GM12878 (cell line): ENCODE data around the gene SCEL. TPM values are rescaled to one million over a fixed set of nuclear protein-coding genes. Genes with fewer than 3 reads are reported as not detected.

ENCODE experiments used
- ATF7 ChIP-seq: fragments of 450-650 bp; IDR thresholded peaks from 2 replicates; pipeline ENCODE4 v1.6.1; 2016; ENCODE audit warnings: low read depth, mild to moderate bottlenecking
- BCL11A ChIP-seq: IDR thresholded peaks from 2 replicates; pipeline ENCODE4 v1.6.1; 2011; ENCODE audit warnings: low read depth, low read length
- CEBPZ ChIP-seq: fragments of 150-350 bp; IDR thresholded peaks from 2 replicates; pipeline ENCODE4 v1.6.1; 2016; ENCODE audit warnings: low read depth, low read length
- CHD1 ChIP-seq: IDR thresholded peaks from 2 replicates; pipeline ENCODE4 v1.6.1; 2012; ENCODE audit warnings: low read depth, low read length, improper control_type of control experiment
- CREB1 ChIP-seq: IDR thresholded peaks from 2 replicates; pipeline ENCODE4 v1.6.1; 2012; ENCODE audit warnings: low read depth, mild to moderate bottlenecking, inconsistent platforms
- DPF2 ChIP-seq: fragments of 450-650 bp; IDR thresholded peaks from 2 replicates; pipeline ENCODE4 v1.6.1; 2017; ENCODE audit warnings: mild to moderate bottlenecking
- FOS ChIP-seq: IDR thresholded peaks from 3 replicates; pipeline ENCODE4 v1.6.1; 2011; ENCODE audit warnings: borderline replicate concordance; ENCODE audit not compliant: insufficient read length; ENCODE audit errors: extremely low read depth
- GATAD2B ChIP-seq: fragments of 450-650 bp; conservative IDR thresholded peaks from 2 replicates; pipeline ENCODE4 v1.6.1; 2017; ENCODE audit warnings: low read depth, mild to moderate bottlenecking, moderate library complexity
- JUND ChIP-seq: IDR thresholded peaks from 2 replicates; pipeline ENCODE4 v1.6.1; 2012; ENCODE audit warnings: low read depth, mild to moderate bottlenecking, low read length, improper control_type of control experiment, moderate library complexity
- POLR2AphosphoS2 ChIP-seq: IDR thresholded peaks from 2 replicates; pipeline ENCODE4 v1.6.1; 2011; ENCODE audit warnings: low read depth, mild to moderate bottlenecking, low read length, improper control_type of control experiment, moderate library complexity
- RCOR1 ChIP-seq: conservative IDR thresholded peaks from 2 replicates; pipeline ENCODE4 v1.6.1; 2012; ENCODE audit warnings: low read depth, low read length, improper control_type of control experiment
- SKIL ChIP-seq: fragments of 450-650 bp; IDR thresholded peaks from 2 replicates; pipeline ENCODE4 v1.6.1; 2017; ENCODE audit warnings: mild to moderate bottlenecking, low read depth, inconsistent platforms; ENCODE audit not compliant: poor library complexity, severe bottlenecking
- SMARCA5 ChIP-seq: fragments of 450-650 bp; IDR thresholded peaks from 2 replicates; pipeline ENCODE4 v1.6.1; 2017; ENCODE audit warnings: mild to moderate bottlenecking
- SMC3 ChIP-seq: IDR thresholded peaks from 2 replicates; pipeline ENCODE4 v1.6.1; 2011; ENCODE audit warnings: low read length, improper control_type of control experiment, borderline replicate concordance
- SREBF2 ChIP-seq: IDR thresholded peaks from 2 replicates; pipeline ENCODE4 v1.6.1; 2012; ENCODE audit warnings: mild to moderate bottlenecking, low read length
- ZNF592 ChIP-seq: fragments of 450-650 bp; IDR thresholded peaks from 2 replicates; pipeline ENCODE4 v1.6.1; 2017; ENCODE audit warnings: mild to moderate bottlenecking, moderate library complexity
- polyA plus RNA-seq, 11 experiments: library from polyadenylated mRNA; depleted of rRNA in 4 of 11; unstranded in 6 of 11; stranded (reverse) in 5 of 11; fragments of >200 nt; fragmentation: Nextera tagmentation in 4 of 11; fragmentation: Illumina TruSeq in 1 of 11; extraction: Ambion mirVana in 4 of 11; extraction: Trizol in 1 of 11; gene quantifications; 1 replicate in 1 of 11; 2 replicates in 10 of 11; pipeline versions ENCODE4 v1.2.1 to v1.2.3, GENCODE V29; 2011 to 2016; ENCODE audit warnings: inconsistent platforms in 2 of 11, missing spikeins in 2 of 11, low read depth in 1 of 11
- total RNA-seq, 4 experiments: library from RNA; depleted of rRNA in 3 of 4; stranded (reverse); fragments of >200 nt in 3 of 4; fragmentation: Illumina TruSeq in 1 of 4; extraction: Trizol in 1 of 4; gene quantifications; 2 replicates each; pipeline versions ENCODE4 v1.2.1 to v1.2.3, GENCODE V29; 2013 to 2021
- TF ChIP-seq, protein P1 (sequence below), 3 experiments: IDR thresholded peaks in 2 of 3; conservative IDR thresholded peaks in 1 of 3; 2 replicates each; pipeline ENCODE4 v1.5.1; 2011; ENCODE audit warnings: low read depth in 3 of 3, low read length in 3 of 3, mild to moderate bottlenecking in 3 of 3, control low read depth in 2 of 3, moderate library complexity in 2 of 3, inconsistent platforms in 1 of 3, mixed read lengths in 1 of 3; ENCODE audit not compliant: control insufficient read depth in 2 of 3, insufficient read depth in 1 of 3; ENCODE audit errors: extremely low read depth in 1 of 3
- TF ChIP-seq, protein P2 (sequence below): fragments of 450-650 bp; IDR thresholded peaks from 2 replicates; pipeline ENCODE4 v1.6.1; 2014; ENCODE audit warnings: mild to moderate bottlenecking

The SCEL gene
- total and polyA plus RNA-seq, 10 of the 15 experiments (the other 5 are each of a cell fraction or from before 2014, with no cell fraction given): 0.09 to 0.68 (median 0.16) TPM; not detected in 1

DNA sequence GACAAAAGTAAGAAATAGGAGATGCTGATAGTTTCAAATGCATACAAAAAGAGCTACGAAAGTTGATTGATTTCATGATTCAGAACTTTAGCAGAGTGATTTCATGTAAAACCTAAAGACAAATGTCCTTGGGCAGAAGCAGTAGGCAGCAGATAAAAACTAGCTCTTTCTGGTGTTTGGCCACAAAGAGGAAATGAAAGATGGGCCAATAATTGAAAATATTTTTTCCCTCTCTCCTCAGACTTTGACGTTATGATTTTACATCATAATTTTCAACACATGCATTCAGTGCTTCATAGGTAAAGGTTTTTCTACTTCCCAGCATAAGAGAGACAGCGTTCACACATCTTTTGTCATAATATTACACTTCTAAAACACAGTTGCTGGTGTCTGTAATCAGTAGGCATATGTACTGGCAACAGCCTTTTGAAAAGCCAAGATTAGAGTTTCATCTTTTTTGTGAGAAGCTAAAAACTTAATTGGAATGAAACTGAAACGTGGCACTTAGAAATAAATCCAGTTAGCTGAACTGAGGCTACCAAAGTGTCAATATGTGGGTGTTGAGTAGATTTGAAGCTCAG is 9.3 kb downstream of the SCEL start (continued):
- TF ChIP-seq, protein P1, sequence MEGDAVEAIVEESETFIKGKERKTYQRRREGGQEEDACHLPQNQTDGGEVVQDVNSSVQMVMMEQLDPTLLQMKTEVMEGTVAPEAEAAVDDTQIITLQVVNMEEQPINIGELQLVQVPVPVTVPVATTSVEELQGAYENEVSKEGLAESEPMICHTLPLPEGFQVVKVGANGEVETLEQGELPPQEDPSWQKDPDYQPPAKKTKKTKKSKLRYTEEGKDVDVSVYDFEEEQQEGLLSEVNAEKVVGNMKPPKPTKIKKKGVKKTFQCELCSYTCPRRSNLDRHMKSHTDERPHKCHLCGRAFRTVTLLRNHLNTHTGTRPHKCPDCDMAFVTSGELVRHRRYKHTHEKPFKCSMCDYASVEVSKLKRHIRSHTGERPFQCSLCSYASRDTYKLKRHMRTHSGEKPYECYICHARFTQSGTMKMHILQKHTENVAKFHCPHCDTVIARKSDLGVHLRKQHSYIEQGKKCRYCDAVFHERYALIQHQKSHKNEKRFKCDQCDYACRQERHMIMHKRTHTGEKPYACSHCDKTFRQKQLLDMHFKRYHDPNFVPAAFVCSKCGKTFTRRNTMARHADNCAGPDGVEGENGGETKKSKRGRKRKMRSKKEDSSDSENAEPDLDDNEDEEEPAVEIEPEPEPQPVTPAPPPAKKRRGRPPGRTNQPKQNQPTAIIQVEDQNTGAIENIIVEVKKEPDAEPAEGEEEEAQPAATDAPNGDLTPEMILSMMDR (IDR thresholded peaks at IDR 0.05 in 2 of 3, conservative IDR thresholded peaks at IDR 0.05 in 1 of 3; ENCODE audit: control insufficient read depth in 2 of 3, extremely low read depth in 1 of 3, insufficient read depth in 1 of 3, low read depth in 3 of 3, low read length in 3 of 3): no peak
- TF ChIP-seq CEBPZ: no peak
- TF ChIP-seq POLR2AphosphoS2: no peak
- no peak for TF ChIP-seq JUND
- TF ChIP-seq SMARCA5: no peak
- TF ChIP-seq ATF7: peak; percentile 74
- TF ChIP-seq FOS: no peak
- TF ChIP-seq ZNF592: no peak
- TF ChIP-seq GATAD2B: peak; percentile 33; the same call in 1 of the 2 replicates
- no peak for TF ChIP-seq SMC3
- no peak for TF ChIP-seq SREBF2
- TF ChIP-seq SKIL: no peak
- TF ChIP-seq CHD1: no peak
- TF ChIP-seq, protein P2, sequence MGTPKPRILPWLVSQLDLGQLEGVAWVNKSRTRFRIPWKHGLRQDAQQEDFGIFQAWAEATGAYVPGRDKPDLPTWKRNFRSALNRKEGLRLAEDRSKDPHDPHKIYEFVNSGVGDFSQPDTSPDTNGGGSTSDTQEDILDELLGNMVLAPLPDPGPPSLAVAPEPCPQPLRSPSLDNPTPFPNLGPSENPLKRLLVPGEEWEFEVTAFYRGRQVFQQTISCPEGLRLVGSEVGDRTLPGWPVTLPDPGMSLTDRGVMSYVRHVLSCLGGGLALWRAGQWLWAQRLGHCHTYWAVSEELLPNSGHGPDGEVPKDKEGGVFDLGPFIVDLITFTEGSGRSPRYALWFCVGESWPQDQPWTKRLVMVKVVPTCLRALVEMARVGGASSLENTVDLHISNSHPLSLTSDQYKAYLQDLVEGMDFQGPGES: no peak
- peak; percentile 85; the same call in 1 of the 2 replicates for TF ChIP-seq DPF2
- TF ChIP-seq BCL11A: peak; percentile 43; the same call in 1 of the 2 replicates
- TF ChIP-seq CREB1: peak; percentile 59; the same call in 1 of the 2 replicates
- no peak for TF ChIP-seq RCOR1
